Transverse colon (tissue), 3 donors: ENCODE measurements around the gene PLIN3.

ENCODE experiments used
- CTCF ChIP-seq, 5 experiments: fragments of 200-600 bp in 3 of 5; fragments of 450-650 bp in 2 of 5; sonication (generic) in 3 of 5; IDR thresholded peaks; 1 replicate in 2 of 5; 2 replicates in 3 of 5; pipeline ENCODE4 v1.5.1; 2016 to 2017; ENCODE audit warnings: antibody characterized with exemption in 5 of 5, inconsistent platforms in 3 of 5, mild to moderate bottlenecking in 2 of 5, moderate library complexity in 1 of 5
- POLR2A ChIP-seq: fragments of 450-650 bp; IDR thresholded peaks from one replicate; pipeline ENCODE4 v1.6.1; 2016; ENCODE audit warnings: antibody characterized with exemption, mild to moderate bottlenecking, moderate library complexity

GRCh38 chr19:4878491-4878968, 11.1 kb upstream of the PLIN3 start:
- no peak for TF ChIP-seq CTCF (IDR thresholded peaks at IDR 0.05)
- TF ChIP-seq POLR2A = no peak
